K562 (cell line): Measurements from ENCODE around the gene MLLT1. TPM values are rescaled to one million over a fixed set of nuclear protein-coding genes. Genes with fewer than 3 reads are reported as not detected.
A peak's percentile ranks its signal among the peaks of the same experiment; 100 is the strongest.

ENCODE experiments used
- ATAC-seq: fragments of 200-7000 bp; cut with Tn5 transposase; 3 replicates; pipeline ENCODE4 v1.9.1; 2020; ENCODE audit warnings: moderate library complexity
- BruUV-seq: library from RNA; stranded (reverse); fragments of 400-500 nt; replicated peaks from 2 replicates; lab custom pipeline; 2021; lab: Mats Ljungman, UMichigan
- CTCF ChIA-PET: fragments of 300-600 bp; formaldehyde crosslinking; extraction: SDS; loops from one replicate; lab custom pipeline; 2021; ENCODE audit warnings: low intra/inter-chr PET ratio; lab: Yijun Ruan, JAX
- POLR2A ChIA-PET: fragments of 300-600, 350-650 bp; sonication (Branson Sonifier 250); formaldehyde crosslinking; extraction: SDS; loops from one replicate; lab custom pipeline; 2021; ENCODE audit warnings: antibody characterized with exemption, inconsistent platforms; lab: Yijun Ruan, JAX
- DNase-seq, 4 experiments: peaks; one replicate each; pipeline versions ENCODE4 v3.0.0 to v3.0.0-alpha.2; 2011 to 2018; ENCODE audit warnings: low spot score in 3 of 4, mixed read lengths in 3 of 4; ENCODE audit errors: extremely low read depth in 1 of 4
- FAIRE-seq: peaks from 2 replicates; lab custom pipeline; 2011; peaks lifted over from hg19 to GRCh38; lab: Jason Lieb, UNC
- H2AFZ ChIP-seq: 2 replicates; pipeline ENCODE4 v1.6.0; 2011; ENCODE audit warnings: low read depth, low read length, control low read depth, inconsistent platforms
- H3K27ac ChIP-seq: fragments of 200-600 bp; 3 replicates; pipeline ENCODE4 v1.8.0; 2011; ENCODE audit warnings: low read depth, mild to moderate bottlenecking, control low read depth, inconsistent platforms, low read length, moderate library complexity, mixed read lengths; ENCODE audit errors: extremely low read depth
- H3K27me3 ChIP-seq, 2 experiments: fragments of 300-600 bp in 1 of 2; 2 replicates in 1 of 2; 3 replicates in 1 of 2; pipeline versions ENCODE4 v1.6.0 to v1.8.0; 2011; ENCODE audit warnings: inconsistent platforms in 2 of 2, low read length in 2 of 2, mild to moderate bottlenecking in 1 of 2, mixed read lengths in 1 of 2, moderate library complexity in 1 of 2; ENCODE audit not compliant: control insufficient read depth in 2 of 2, insufficient read depth in 2 of 2
- H3K36me3 ChIP-seq: fragments of 300-600 bp; 3 replicates; pipeline ENCODE4 v1.8.0; 2011; ENCODE audit warnings: mild to moderate bottlenecking, low read length, inconsistent platforms; ENCODE audit not compliant: control insufficient read depth, insufficient read depth
- H3K4me1 ChIP-seq, 2 experiments: fragments of 200-600 bp in 1 of 2; replicated peaks in 1 of 2; 2 replicates in 1 of 2; 3 replicates in 1 of 2; pipeline versions ENCODE4 v1.5.1 to v1.8.0; 2011; ENCODE audit warnings: inconsistent platforms in 2 of 2, low read length in 2 of 2, mild to moderate bottlenecking in 1 of 2, mixed read lengths in 1 of 2, moderate library complexity in 1 of 2; ENCODE audit not compliant: control insufficient read depth in 2 of 2, insufficient read depth in 2 of 2
- H3K4me2 ChIP-seq: 2 replicates; pipeline ENCODE4 v1.6.1; 2011; ENCODE audit warnings: low read length, control low read depth, inconsistent platforms, mixed read lengths; ENCODE audit not compliant: insufficient read depth
- H3K4me3 ChIP-seq: fragments of 200-600 bp; sonication (generic), shearing (Covaris generic); 2 replicates; pipeline ENCODE4 v1.5.1; 2016; ENCODE audit warnings: control low read depth, inconsistent platforms
- H3K79me2 ChIP-seq: fragments of 200-600 bp; 3 replicates; pipeline ENCODE4 v1.8.0; 2011; ENCODE audit warnings: low read length, inconsistent platforms; ENCODE audit not compliant: control insufficient read depth, insufficient read depth
- H3K9ac ChIP-seq, 2 experiments: 2 replicates each; pipeline versions ENCODE4 v1.6.0 to v1.6.1; 2011; ENCODE audit warnings: low read depth in 2 of 2, low read length in 2 of 2, control low read depth in 1 of 2, inconsistent platforms in 1 of 2, mild to moderate bottlenecking in 1 of 2, mixed read lengths in 1 of 2; ENCODE audit not compliant: insufficient read depth in 1 of 2
- H3K9me1 ChIP-seq: one replicate; pipeline ENCODE4 v1.6.0; 2011; ENCODE audit warnings: inconsistent platforms, mild to moderate bottlenecking, low read length, moderate library complexity; ENCODE audit not compliant: control insufficient read depth, insufficient read depth
- H3K9me3 ChIP-seq: replicated peaks from 2 replicates; pipeline ENCODE4 v1.5.1; 2011; ENCODE audit warnings: low read depth, low read length, inconsistent platforms; ENCODE audit not compliant: control insufficient read depth, insufficient read depth
- H4K20me1 ChIP-seq: replicated peaks from 2 replicates; pipeline ENCODE4 v1.6.1; 2011; ENCODE audit warnings: low read length, inconsistent platforms, mixed read lengths; ENCODE audit not compliant: control insufficient read depth, insufficient read depth
- KDM1A ChIP-seq, 2 experiments: fragments of 450-650 bp; IDR thresholded peaks; 2 replicates each; pipeline ENCODE4 v1.6.1; 2016; ENCODE audit warnings: mild to moderate bottlenecking in 2 of 2
- MAX ChIP-seq: sonication (generic); formaldehyde crosslinking; IDR thresholded peaks from 2 replicates; pipeline ENCODE4 v1.9.0; 2022; ENCODE audit warnings: mild to moderate bottlenecking, missing genetic modification reagents
- ZBTB1 ChIP-seq: sonication (generic); formaldehyde crosslinking; IDR thresholded peaks from 2 replicates; pipeline ENCODE4 v1.8.1; 2023; ENCODE audit warnings: missing genetic modification reagents, low read depth, mild to moderate bottlenecking, borderline replicate concordance
- ZNF124 ChIP-seq: sonication (generic); formaldehyde crosslinking; IDR thresholded peaks from 2 replicates; pipeline ENCODE4 v1.8.1; 2022; ENCODE audit warnings: missing genetic modification reagents
- ZNF347 ChIP-seq: fragments of 450-650 bp; formaldehyde crosslinking; IDR thresholded peaks from 2 replicates; pipeline ENCODE4 v1.4.0; 2020; ENCODE audit warnings: low read depth, mild to moderate bottlenecking, moderate library complexity
- ZNF512 ChIP-seq: IDR thresholded peaks from 2 replicates; pipeline ENCODE4 v1.6.1; 2016; ENCODE audit warnings: missing genetic modification characterization, missing compliant biosample characterization
- ZSCAN32 ChIP-seq: fragments of 450-650 bp; formaldehyde crosslinking; IDR thresholded peaks from 2 replicates; pipeline ENCODE4 v1.4.0; 2020; ENCODE audit warnings: mild to moderate bottlenecking, moderate library complexity
- ZZZ3 ChIP-seq: fragments of 450-650 bp; IDR thresholded peaks from 2 replicates; pipeline ENCODE4 v1.6.1; 2016; ENCODE audit warnings: antibody characterized with exemption, mild to moderate bottlenecking, moderate library complexity
- WGBS: fragments of 100-300 bp; shearing (Covaris generic); methylation state at CpG from one replicate; pipeline ENCODE4 v1.1.6; 2016; ENCODE audit warnings: low coverage, mixed read lengths; ENCODE audit not compliant: insufficient coverage; ENCODE audit errors: missing lambda C conversion rate; 5-methylcytosine and 5-hydroxymethylcytosine counted together
- in situ Hi-C: fragments of 300-500 bp; cut with MboI; formaldehyde crosslinking; loops from 4 replicates; pipeline ENCODE4 v1.15.0; 2018; ENCODE audit warnings: inconsistent platforms, mixed read lengths
- intact Hi-C: fragments of 100-400 bp; cut with micrococcal nuclease; formaldehyde crosslinking; loops from 2 replicates; pipeline ENCODE4 v1.14.2; 2022
- polyA plus RNA-seq, 8 experiments: library from polyadenylated mRNA; depleted of rRNA in 4 of 8; stranded (reverse) in 5 of 8; unstranded in 3 of 8; fragments of >200 nt; fragmentation: Nextera tagmentation in 2 of 8; fragmentation: Illumina TruSeq in 1 of 8; extraction: Ambion mirVana in 2 of 8; extraction: Trizol in 1 of 8; gene quantifications; 2 replicates each; pipeline versions ENCODE4 v1.2.1 to v1.2.3, GENCODE V29; 2011 to 2014; ENCODE audit warnings: inconsistent platforms in 1 of 8, missing spikeins in 1 of 8
- total RNA-seq, 7 experiments: library from RNA; depleted of rRNA in 6 of 7; stranded (reverse); fragments of >200 nt in 6 of 7; fragmentation: Illumina TruSeq in 2 of 7; extraction: Trizol in 2 of 7; gene quantifications; 2 replicates each; pipeline versions ENCODE4 v1.2.1 to v1.2.3, GENCODE V29; 2011 to 2021; ENCODE audit warnings: low replicate concordance in 1 of 7

MLLT1 gene
- total and polyA plus RNA-seq, 9 of the 15 experiments (the other 6 are each of a cell fraction or from before 2014, with no cell fraction given), result 0.23 to 63.5 (median 15.4) TPM

- CTCF ChIA-PET, result no interaction called here
- BruUV-seq, result no TSS peak
- no peaks in the 10 kb centered on the region for H3K36me3 ChIP-seq
Measured at GRCh38 chr19:6181119-6181518, 98.7 kb downstream of the MLLT1 start.

More at GRCh38 chr19:6181119-6181518, 98.7 kb downstream of the MLLT1 start:
- in situ Hi-C loops, result no loop called here
- ATAC-seq, result no peak
- no peaks in the 10 kb centered on the region for H3K4me1 ChIP-seq
- no CpG with 5 or more reads among the region's 2 CpGs for WGBS
- no peak overlapping the region for H3K27ac ChIP-seq
- H3K9me1 ChIP-seq, result no peaks in the 10 kb centered on the region
- intact Hi-C loops, result no loop called here
- DNase-seq, result no peak
- POLR2A ChIA-PET, result interaction anchor here (1.0 kb wide), 1 partner anchor 63 kb away, joined by 3 read pairs; no protein-coding TSS in a partner anchor
- H2AFZ ChIP-seq, result no peak overlapping the region
- H4K20me1 ChIP-seq, result no peaks in the 10 kb centered on the region
- H3K27me3 ChIP-seq, result peaks cover 0 to 5% of the 10 kb centered on the region in 2 experiments; a peak in 3 of 5 replicates
- no peak for FAIRE-seq
- TF ChIP-seq ZZZ3, result no peak
- TF ChIP-seq MAX (CRISPR knock-in tag), result no peak
- TF ChIP-seq ZNF347 (CRISPR knock-in tag), result no peak
- TF ChIP-seq ZBTB1, result no peak
- no peak for TF ChIP-seq ZSCAN32 (CRISPR knock-in tag)
- no peak for TF ChIP-seq ZNF124 (CRISPR knock-in tag)
- peak; percentile 90 for TF ChIP-seq ZNF512
- no peak for TF ChIP-seq KDM1A (IDR thresholded peaks at IDR 0.05)
- H3K9me3 ChIP-seq, result 0 out of 2 replicates have a peak, but pooled peaks cover 3% of the 10 kb centered on the region
- H3K4me3 ChIP-seq, result no peak overlapping the region
- H3K4me2 ChIP-seq, result no peak overlapping the region
- no peak overlapping the region for H3K9ac ChIP-seq
- no peaks in the 10 kb centered on the region for H3K79me2 ChIP-seq
